Renal cortex interstitium (tissue), 11 donors: ENCODE measurements around the gene CCDC81. TPM values are rescaled to one million over a fixed set of nuclear protein-coding genes. Genes with fewer than 3 reads are reported as not detected.
"Not testable (repeated sequence)": the region's sequence is repeated elsewhere in the genome, so short reads cannot be mapped to it uniquely, and the experiment has no call there.

Experiments
- DNase-seq, 11 donors: peaks; one replicate each; pipeline ENCODE4 v3.0.0-alpha.2; 2013; ENCODE audit warnings: low read depth in 9 of 11, low spot score in 4 of 11; ENCODE audit errors: extremely low read depth in 1 of 11
- polyA plus RNA-seq, 3 donors: library from polyadenylated mRNA; unstranded; fragments of 120-200 nt; gene quantifications; one replicate each; pipeline ENCODE4 v1.2.1, GENCODE V29; 2013; ENCODE audit not compliant: insufficient read length in 3 of 3

Gene CCDC81
- polyA plus RNA-seq, 3 donors: 0.98 to 1.3 (median 1.1) TPM

- no peak for DNase-seq
Observed at GRCh38 chr11:86427441-86427840, 52.8 kb downstream of the CCDC81 start.

GRCh38 chr11:86431258-86431657, 56.6 kb downstream of the CCDC81 start:
- DNase-seq: no peak

DNA sequence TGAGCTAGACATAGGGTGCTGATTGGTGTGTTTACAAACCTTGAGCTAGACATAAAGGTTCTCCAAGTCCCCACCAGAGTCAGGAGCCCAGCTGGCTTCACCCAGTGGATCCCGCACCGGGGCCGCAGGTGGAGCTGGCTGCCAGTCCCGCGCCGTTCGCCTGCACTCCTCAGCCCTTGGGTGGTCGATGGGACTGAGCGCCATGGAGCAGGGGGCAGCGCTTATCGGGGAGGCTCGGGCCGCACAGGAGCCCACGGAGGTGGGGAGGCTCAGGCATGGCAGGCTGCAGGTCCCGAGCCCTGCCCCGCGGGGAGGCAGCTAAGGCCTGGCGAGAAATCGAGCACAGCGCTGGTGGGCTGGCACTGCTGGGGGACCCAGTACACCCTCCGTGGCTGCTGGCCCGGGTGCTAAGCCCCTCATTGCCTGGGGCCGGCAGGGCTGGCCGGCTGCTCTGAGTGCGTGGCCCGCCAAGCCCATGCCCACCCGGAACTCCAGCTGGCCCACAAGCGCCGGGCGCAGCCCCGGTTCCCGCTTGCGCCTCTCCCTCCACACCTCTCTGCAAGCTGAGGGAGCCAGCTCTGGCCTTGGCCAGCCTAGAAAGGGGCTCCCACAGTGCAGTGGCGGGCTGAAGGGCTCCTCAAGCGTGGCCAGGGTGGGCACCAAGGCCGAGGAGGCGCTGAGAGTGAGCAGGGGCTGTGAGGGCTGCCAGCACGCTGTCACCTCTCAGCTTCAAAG, 58.8 kb downstream of the CCDC81 start:
- not testable (repeated sequence) for DNase-seq

- no peak for DNase-seq
Observed at GRCh38 chr11:86435711-86436110, 61.0 kb downstream of the CCDC81 start.

GRCh38 chr11:86438685-86439084, 64.0 kb downstream of the CCDC81 start:
- DNase-seq: no peak

GRCh38 chr11:86440305-86440716, 65.6 kb downstream of the CCDC81 start:
- no peak for DNase-seq

DNA sequence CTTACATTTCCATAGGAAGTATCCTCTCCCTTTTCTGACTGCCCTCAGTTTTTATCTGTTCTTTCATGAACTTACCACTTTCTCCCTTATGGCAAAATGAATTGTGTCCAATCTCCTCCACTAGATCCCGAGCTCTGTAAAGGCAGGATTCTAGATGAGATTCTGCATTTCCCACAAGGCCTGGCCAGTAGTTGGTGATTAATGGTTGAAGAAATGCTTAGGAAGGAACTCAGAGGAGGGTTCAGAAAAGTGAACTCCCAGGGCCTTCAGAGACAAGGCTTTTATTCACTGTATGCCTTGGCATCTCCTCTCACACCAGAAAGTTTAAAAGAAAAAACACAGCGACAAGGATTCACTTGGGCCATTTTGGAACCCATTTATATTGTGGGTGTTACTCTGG, 66.2 kb downstream of the CCDC81 start:
- DNase-seq: no peak

- DNase-seq: no peak
Observed at GRCh38 chr11:86442420-86442819, 67.7 kb downstream of the CCDC81 start.

DNA sequence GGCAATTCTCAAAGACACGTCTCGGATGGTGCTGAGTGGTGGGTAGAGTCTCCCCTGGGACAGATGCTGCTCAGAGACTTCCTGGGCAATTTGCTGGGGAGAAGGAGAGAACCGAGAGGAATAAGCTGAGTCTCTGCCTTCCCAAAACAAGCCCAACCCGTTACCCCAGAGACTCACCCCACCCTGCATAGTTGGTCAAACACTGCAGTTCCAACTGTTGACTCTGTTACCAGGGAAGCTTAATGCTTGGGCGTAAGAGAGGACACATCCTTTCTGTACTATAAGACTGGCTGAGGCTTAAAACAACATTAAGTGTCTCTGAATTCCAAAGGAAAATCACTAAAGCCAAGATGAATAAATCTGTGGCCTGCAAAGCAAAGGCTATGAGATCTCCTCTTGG, 68.1 kb downstream of the CCDC81 start:
- no peak for DNase-seq

GRCh38 chr11:86443415-86443814, 68.7 kb downstream of the CCDC81 start:
- DNase-seq: no peak

DNA sequence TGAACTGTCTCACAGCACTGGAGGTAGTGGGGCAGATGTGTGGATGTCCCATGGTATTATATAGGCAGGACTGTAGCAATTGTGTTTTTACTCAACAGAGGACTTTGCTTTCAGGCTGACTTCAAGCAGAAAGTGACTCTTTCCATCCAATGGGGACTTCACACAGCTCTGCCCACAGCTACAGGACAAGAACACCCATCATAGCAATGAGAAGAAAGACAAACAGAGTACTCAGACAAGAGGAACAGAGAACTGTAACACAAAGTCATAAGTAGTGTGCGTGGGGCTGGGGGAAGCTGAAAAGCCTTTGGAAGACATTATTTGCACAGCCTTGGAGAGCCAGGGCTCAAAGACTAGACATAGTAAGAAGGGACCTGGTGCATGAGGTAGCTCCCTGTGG, 70.3 kb downstream of the CCDC81 start:
- DNase-seq: no peak

DNA sequence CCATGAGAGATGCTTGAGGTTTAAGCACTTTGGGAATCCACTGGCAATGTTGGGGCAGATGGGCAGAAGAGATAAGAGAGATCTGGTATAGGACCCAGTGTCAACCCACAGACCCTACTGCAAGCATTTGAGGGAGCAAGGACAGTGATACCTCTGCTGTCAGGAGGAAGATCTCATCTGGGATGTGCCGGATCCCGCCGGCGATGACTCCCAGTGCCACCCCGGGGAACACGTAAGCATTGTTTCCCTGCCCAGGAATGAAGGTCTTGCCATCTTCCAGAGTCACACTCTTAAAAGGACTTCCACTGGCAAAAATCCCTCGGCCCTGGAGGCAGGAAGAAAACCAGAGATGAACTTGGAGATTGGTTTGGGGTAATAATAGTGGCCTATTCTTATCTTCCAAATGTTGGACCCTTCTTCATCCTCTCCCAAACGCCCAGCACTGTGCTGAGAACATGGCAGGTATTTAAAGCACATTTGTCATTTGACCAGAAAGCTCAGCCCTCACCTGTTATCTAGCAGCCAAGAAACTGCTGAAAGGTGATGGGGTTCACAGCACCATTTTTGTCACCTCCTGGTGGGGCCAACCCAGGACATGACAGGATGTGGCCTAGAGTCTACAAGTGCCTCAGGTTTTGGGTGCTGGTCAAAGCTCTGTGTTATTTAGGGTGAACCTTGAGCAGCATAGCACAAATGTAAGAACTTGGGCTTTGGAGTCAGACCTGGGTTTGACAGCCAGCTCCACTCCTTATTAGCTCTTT, 71.7 kb downstream of the CCDC81 start:
- no peak for DNase-seq

DNA sequence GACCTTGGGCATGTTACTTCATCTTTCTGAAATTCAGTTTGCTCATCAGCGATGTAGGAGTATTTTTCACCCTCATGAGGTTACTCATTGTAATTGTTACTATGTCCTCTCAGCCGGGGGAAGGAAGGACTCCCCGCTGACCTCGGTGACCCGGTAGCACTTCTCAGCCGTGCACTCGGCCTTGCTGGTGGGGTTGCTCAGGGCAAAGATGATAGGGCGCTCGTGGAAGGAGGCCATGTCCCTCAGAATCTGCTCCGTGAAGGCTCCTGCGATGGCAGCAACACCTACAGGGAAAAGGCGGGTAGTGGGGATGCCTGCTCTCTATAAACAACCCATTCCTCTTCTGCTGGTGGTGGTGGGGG, 72.2 kb downstream of the CCDC81 start:
- no peak for DNase-seq

GRCh38 chr11:86447763-86448480, 73.2 kb downstream of the CCDC81 start:
- no peak for DNase-seq

- no peak for DNase-seq
Observed at GRCh38 chr11:86449993-86450629, 75.4 kb downstream of the CCDC81 start.

GRCh38 chr11:86453290-86454030, 78.8 kb downstream of the CCDC81 start:
- DNase-seq: no peak

- peak; percentile 49 to 87 (median 77) for DNase-seq
Observed at GRCh38 chr11:86456075-86456939, 81.6 kb downstream of the CCDC81 start.
